Superior temporal gyrus (tissue), 1 donor: ENCODE results near the gene UBE2G2.
"Not testable (repeated sequence)": the region's sequence is repeated elsewhere in the genome, so short reads cannot be mapped to it uniquely, and the experiment has no call there.

ENCODE experiments used
- DNase-seq: peaks from one replicate; pipeline ENCODE4 v3.0.0-alpha.2; 2016; ENCODE audit errors: extremely low spot score

UBE2G2 gene

GRCh38 chr21:44836349-44836665, 34.7 kb upstream of the UBE2G2 start:
- no peak for DNase-seq

GRCh38 chr21:44835647-44835973, 34.0 kb upstream of the UBE2G2 start:
- DNase-seq = no peak

- no peak for DNase-seq
Observed at GRCh38 chr21:44834951-44835646, 33.5 kb upstream of the UBE2G2 start.

GRCh38 chr21:44834231-44834950, 32.8 kb upstream of the UBE2G2 start:
- no peak for DNase-seq

GRCh38 chr21:44833663-44834062, 32.0 kb upstream of the UBE2G2 start:
- DNase-seq = no peak

- DNase-seq = not testable (repeated sequence)
Observed at GRCh38 chr21:44832516-44833255, 31.1 kb upstream of the UBE2G2 start.

- DNase-seq = no peak
Observed at GRCh38 chr21:44831227-44831860, 29.7 kb upstream of the UBE2G2 start.

GRCh38 chr21:44829507-44830092, 28.0 kb upstream of the UBE2G2 start:
- no peak for DNase-seq

- no peak for DNase-seq
Observed at GRCh38 chr21:44828362-44829056, 26.9 kb upstream of the UBE2G2 start.

- no peak for DNase-seq
Observed at GRCh38 chr21:44823179-44823660, 21.6 kb upstream of the UBE2G2 start.

GRCh38 chr21:44822484-44823178, 21.0 kb upstream of the UBE2G2 start:
- DNase-seq = no peak

GRCh38 chr21:44820851-44821250, 19.2 kb upstream of the UBE2G2 start:
- no peak for DNase-seq

GRCh38 chr21:44819283-44820243, 17.9 kb upstream of the UBE2G2 start:
- DNase-seq = no peak

GRCh38 chr21:44818640-44819011, 17.0 kb upstream of the UBE2G2 start:
- no peak for DNase-seq

- DNase-seq = peak; percentile 76
Observed at GRCh38 chr21:44817914-44818639, 16.5 kb upstream of the UBE2G2 start, which contains the start of gene SUMO3. SUMO3 (minus strand) TSS chr21:44818062; CDS start chr21:44817968, 94 bp downstream.

- peak; percentile 78 for DNase-seq
Observed at GRCh38 chr21:44817506-44817880, 15.9 kb upstream of the UBE2G2 start.

- DNase-seq = no peak
Observed at GRCh38 chr21:44816761-44817505, 15.3 kb upstream of the UBE2G2 start.
